Ishikawa (cell line): ENCODE measurements around the gene DLGAP3.

Source experiments
- CEBPB ChIP-seq: IDR thresholded peaks from 2 replicates; pipeline ENCODE4 v1.6.1; 2012
- CREB1 ChIP-seq: IDR thresholded peaks from 2 replicates; pipeline ENCODE4 v1.6.1; 2012; ENCODE audit warnings: low read depth
- EGR1 ChIP-seq: IDR thresholded peaks from 2 replicates; pipeline ENCODE4 v1.6.1; 2012
- EP300 ChIP-seq: IDR thresholded peaks from 2 replicates; pipeline ENCODE4 v1.6.1; 2012; ENCODE audit warnings: borderline replicate concordance
- FOXM1 ChIP-seq: IDR thresholded peaks from 2 replicates; pipeline ENCODE4 v1.6.1; 2012; ENCODE audit warnings: low read depth, borderline replicate concordance
- MAX ChIP-seq: IDR thresholded peaks from 2 replicates; pipeline ENCODE4 v1.6.1; 2012
- NFIC ChIP-seq: IDR thresholded peaks from 2 replicates; pipeline ENCODE4 v1.6.1; 2012
- RAD21 ChIP-seq: IDR thresholded peaks from 2 replicates; pipeline ENCODE4 v1.6.1; 2012; ENCODE audit warnings: low read depth
- TAF1 ChIP-seq: IDR thresholded peaks from 2 replicates; pipeline ENCODE4 v1.6.1; 2012; ENCODE audit warnings: low read depth, mild to moderate bottlenecking
- TCF12 ChIP-seq: IDR thresholded peaks from 2 replicates; pipeline ENCODE4 v1.6.1; 2012; ENCODE audit warnings: low read depth
- TEAD4 ChIP-seq: IDR thresholded peaks from 2 replicates; pipeline ENCODE4 v1.6.1; 2012
- YY1 ChIP-seq: IDR thresholded peaks from 2 replicates; pipeline ENCODE4 v1.6.1; 2012; ENCODE audit warnings: low read depth
- TF ChIP-seq, protein P1 (sequence below): IDR thresholded peaks from 2 replicates; pipeline ENCODE4 v1.6.1; 2012; ENCODE audit warnings: low read depth, mild to moderate bottlenecking

DNA sequence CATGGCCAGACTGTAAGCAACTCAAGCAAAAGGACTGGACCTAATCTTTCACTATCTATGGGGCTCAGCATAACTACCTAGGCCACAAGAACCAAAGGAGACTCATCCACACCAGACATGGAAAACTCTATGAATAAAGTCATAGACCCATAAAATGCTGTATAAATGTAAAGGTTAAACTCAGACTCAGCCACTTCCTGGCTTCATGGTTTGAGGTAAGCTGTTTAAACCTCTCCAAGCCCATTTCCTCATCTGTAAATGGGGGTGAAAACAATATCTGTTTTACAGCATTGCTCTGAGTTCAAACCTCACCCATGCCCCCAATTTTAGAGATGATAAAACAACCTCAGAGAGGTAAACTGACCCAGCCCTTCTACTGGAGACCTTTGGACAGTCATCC lies 65.9 kb downstream of the DLGAP3 start:
- no peak for TF ChIP-seq EP300
- TF ChIP-seq, protein P1, sequence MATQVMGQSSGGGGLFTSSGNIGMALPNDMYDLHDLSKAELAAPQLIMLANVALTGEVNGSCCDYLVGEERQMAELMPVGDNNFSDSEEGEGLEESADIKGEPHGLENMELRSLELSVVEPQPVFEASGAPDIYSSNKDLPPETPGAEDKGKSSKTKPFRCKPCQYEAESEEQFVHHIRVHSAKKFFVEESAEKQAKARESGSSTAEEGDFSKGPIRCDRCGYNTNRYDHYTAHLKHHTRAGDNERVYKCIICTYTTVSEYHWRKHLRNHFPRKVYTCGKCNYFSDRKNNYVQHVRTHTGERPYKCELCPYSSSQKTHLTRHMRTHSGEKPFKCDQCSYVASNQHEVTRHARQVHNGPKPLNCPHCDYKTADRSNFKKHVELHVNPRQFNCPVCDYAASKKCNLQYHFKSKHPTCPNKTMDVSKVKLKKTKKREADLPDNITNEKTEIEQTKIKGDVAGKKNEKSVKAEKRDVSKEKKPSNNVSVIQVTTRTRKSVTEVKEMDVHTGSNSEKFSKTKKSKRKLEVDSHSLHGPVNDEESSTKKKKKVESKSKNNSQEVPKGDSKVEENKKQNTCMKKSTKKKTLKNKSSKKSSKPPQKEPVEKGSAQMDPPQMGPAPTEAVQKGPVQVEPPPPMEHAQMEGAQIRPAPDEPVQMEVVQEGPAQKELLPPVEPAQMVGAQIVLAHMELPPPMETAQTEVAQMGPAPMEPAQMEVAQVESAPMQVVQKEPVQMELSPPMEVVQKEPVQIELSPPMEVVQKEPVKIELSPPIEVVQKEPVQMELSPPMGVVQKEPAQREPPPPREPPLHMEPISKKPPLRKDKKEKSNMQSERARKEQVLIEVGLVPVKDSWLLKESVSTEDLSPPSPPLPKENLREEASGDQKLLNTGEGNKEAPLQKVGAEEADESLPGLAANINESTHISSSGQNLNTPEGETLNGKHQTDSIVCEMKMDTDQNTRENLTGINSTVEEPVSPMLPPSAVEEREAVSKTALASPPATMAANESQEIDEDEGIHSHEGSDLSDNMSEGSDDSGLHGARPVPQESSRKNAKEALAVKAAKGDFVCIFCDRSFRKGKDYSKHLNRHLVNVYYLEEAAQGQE: no peak
- TF ChIP-seq TEAD4: no peak
- no peak for TF ChIP-seq FOXM1
- no peak for TF ChIP-seq MAX
- TF ChIP-seq TAF1: no peak
- no peak for TF ChIP-seq TCF12
- no peak for TF ChIP-seq YY1
- TF ChIP-seq CEBPB: no peak
- TF ChIP-seq RAD21: no peak
- TF ChIP-seq CREB1: no peak
- no peak for TF ChIP-seq NFIC
- TF ChIP-seq EGR1: no peak
